GM12878 (cell line): ENCODE results near the gene PRKG1. TPM values are rescaled to one million over a fixed set of nuclear protein-coding genes. Genes with fewer than 3 reads are reported as not detected.

ENCODE experiments used
- ATAC-seq: fragments of 200-7000 bp; cut with Tn5 transposase; 3 replicates; pipeline ENCODE4 v1.9.1; 2020; ENCODE audit warnings: mild to moderate bottlenecking, moderate library complexity
- BruUV-seq: library from RNA; stranded (reverse); fragments of 400-500 nt; replicated peaks from 2 replicates; lab custom pipeline; 2021; lab: Mats Ljungman, UMichigan
- CTCF ChIA-PET: fragments of 300-600 bp; sonication (Branson Sonifier 250); formaldehyde crosslinking; extraction: SDS; loops from one replicate; lab custom pipeline; 2021; ENCODE audit warnings: inconsistent platforms; lab: Yijun Ruan, JAX
- POLR2A ChIA-PET: fragments of 350-600 bp; formaldehyde crosslinking; extraction: SDS; loops from one replicate; lab custom pipeline; 2021; ENCODE audit warnings: inconsistent platforms; lab: Charles Lee
- RAD21 ChIA-PET: fragments of 300-600 bp; sonication (Branson Sonifier 250); formaldehyde crosslinking; loops from one replicate; lab custom pipeline; 2023; ENCODE audit warnings: antibody characterized with exemption; ENCODE audit not compliant: unreplicated experiment; lab: Charles Lee
- SMC1A ChIA-PET: fragments of 300-600 bp; sonication (Branson Sonifier 250); formaldehyde crosslinking; loops from one replicate; lab custom pipeline; 2023; ENCODE audit not compliant: unreplicated experiment, uncharacterized antibody; lab: Charles Lee
- DNase-seq: peaks from one replicate; pipeline ENCODE4 v3.0.0-alpha.2; 2011; ENCODE audit warnings: low read depth, low spot score
- FAIRE-seq: peaks from 3 replicates; lab custom pipeline; 2011; peaks lifted over from hg19 to GRCh38; lab: Jason Lieb, UNC
- H2AFZ ChIP-seq: 2 replicates; pipeline ENCODE4 v1.6.0; 2011; ENCODE audit warnings: low read depth, low read length, control low read depth; ENCODE audit not compliant: control insufficient read depth
- H3K27ac ChIP-seq: 2 replicates; pipeline ENCODE4 v1.5.1; 2011; ENCODE audit warnings: control low read depth; ENCODE audit not compliant: control insufficient read depth, insufficient read depth
- H3K27me3 ChIP-seq, 2 experiments: replicated peaks in 1 of 2; 2 replicates each; pipeline versions ENCODE4 v1.6.0 to v1.6.1; 2011; ENCODE audit warnings: low read length in 1 of 2; ENCODE audit not compliant: control insufficient read depth in 2 of 2, insufficient read depth in 2 of 2
- H3K36me3 ChIP-seq, 2 experiments: 2 replicates each; pipeline ENCODE4 v1.5.1; 2011; ENCODE audit warnings: low read length in 1 of 2; ENCODE audit not compliant: control insufficient read depth in 2 of 2, insufficient read depth in 2 of 2
- H3K4me1 ChIP-seq: 2 replicates; pipeline ENCODE4 v1.6.1; 2011; ENCODE audit warnings: mild to moderate bottlenecking, low read length, moderate library complexity, mixed read lengths; ENCODE audit not compliant: control insufficient read depth, insufficient read depth
- H3K4me2 ChIP-seq: 2 replicates; pipeline ENCODE4 v1.6.0; 2011; ENCODE audit warnings: control low read depth; ENCODE audit not compliant: control insufficient read depth, insufficient read depth
- H3K4me3 ChIP-seq: fragments of 200-600 bp; sonication (generic); 2 replicates; pipeline ENCODE4 v1.5.1; 2016
- H3K79me2 ChIP-seq: 2 replicates; pipeline ENCODE4 v1.6.0; 2011; ENCODE audit warnings: low read length; ENCODE audit not compliant: control insufficient read depth, insufficient read depth
- H3K9ac ChIP-seq: 2 replicates; pipeline ENCODE4 v1.8.0; 2011; ENCODE audit warnings: low read length, control low read depth, mixed read lengths; ENCODE audit not compliant: control insufficient read depth, insufficient read depth
- H3K9me3 ChIP-seq: replicated peaks from 3 replicates; pipeline ENCODE4 v1.5.1; 2011; ENCODE audit warnings: mild to moderate bottlenecking, low read length; ENCODE audit not compliant: control insufficient read depth, insufficient read depth
- H4K20me1 ChIP-seq: 2 replicates; pipeline ENCODE4 v1.6.0; 2011; ENCODE audit not compliant: control insufficient read depth, insufficient read depth
- BCLAF1 ChIP-seq: fragments of 450-650 bp; IDR thresholded peaks from 2 replicates; pipeline ENCODE4 v1.6.1; 2017; ENCODE audit warnings: antibody characterized with exemption, mild to moderate bottlenecking, moderate library complexity
- FOS ChIP-seq: IDR thresholded peaks from 3 replicates; pipeline ENCODE4 v1.6.1; 2011; ENCODE audit warnings: borderline replicate concordance; ENCODE audit not compliant: insufficient read length; ENCODE audit errors: extremely low read depth
- IRF3 ChIP-seq: fragments of 450-650 bp; IDR thresholded peaks from 2 replicates; pipeline ENCODE4 v1.6.1; 2014; ENCODE audit warnings: mild to moderate bottlenecking
- MYC ChIP-seq: IDR thresholded peaks from 2 replicates; pipeline ENCODE4 v1.6.1; 2011; ENCODE audit warnings: mild to moderate bottlenecking, low read length, moderate library complexity, inconsistent platforms; ENCODE audit not compliant: insufficient read depth, insufficient replicate concordance, insufficient read length, severe bottlenecking
- POLR2AphosphoS2 ChIP-seq: IDR thresholded peaks from 2 replicates; pipeline ENCODE4 v1.6.1; 2011; ENCODE audit warnings: low read depth, mild to moderate bottlenecking, low read length, improper control_type of control experiment, moderate library complexity
- RAD21 ChIP-seq: IDR thresholded peaks from 2 replicates; pipeline ENCODE4 v1.6.1; 2011; ENCODE audit warnings: mild to moderate bottlenecking, low read depth, low read length, moderate library complexity; ENCODE audit not compliant: insufficient read depth
- RUNX3 ChIP-seq: IDR thresholded peaks from 2 replicates; pipeline ENCODE4 v1.6.1; 2012; ENCODE audit warnings: low read length, inconsistent platforms
- WRNIP1 ChIP-seq: IDR thresholded peaks from 2 replicates; pipeline ENCODE4 v1.6.1; 2011; ENCODE audit warnings: low read depth, low read length, improper control_type of control experiment, borderline replicate concordance
- YBX1 ChIP-seq: fragments of 450-650 bp; IDR thresholded peaks from 2 replicates; pipeline ENCODE4 v1.6.1; 2016; ENCODE audit warnings: antibody characterized with exemption
- ZBTB11 ChIP-seq: fragments of 450-650 bp; formaldehyde crosslinking; IDR thresholded peaks from 2 replicates; pipeline ENCODE4 v1.5.0; 2022; ENCODE audit warnings: mild to moderate bottlenecking, missing genetic modification characterization
- WGBS: methylation state at CpG from one replicate; pipeline ENCODE4 v1.1.6; 2016; ENCODE audit warnings: low lambda C conversion rate; ENCODE audit not compliant: insufficient replicate concordance, insufficient coverage; ENCODE audit errors: missing lambda C conversion rate; 5-methylcytosine and 5-hydroxymethylcytosine counted together
- in situ Hi-C: fragments of 300-500 bp; cut with MboI; formaldehyde crosslinking; loops from 9 replicates; pipeline ENCODE4 v1.14.3; 2018; ENCODE audit warnings: mixed read lengths
- intact Hi-C: fragments of 100-400 bp; cut with micrococcal nuclease; formaldehyde crosslinking; loops from one replicate; pipeline ENCODE4 v1.14.2; 2022; ENCODE audit not compliant: unreplicated experiment
- polyA plus RNA-seq, 11 experiments: library from polyadenylated mRNA; depleted of rRNA in 4 of 11; unstranded in 6 of 11; stranded (reverse) in 5 of 11; fragments of >200 nt; fragmentation: Nextera tagmentation in 4 of 11; fragmentation: Illumina TruSeq in 1 of 11; extraction: Ambion mirVana in 4 of 11; extraction: Trizol in 1 of 11; gene quantifications; 1 replicate in 1 of 11; 2 replicates in 10 of 11; pipeline versions ENCODE4 v1.2.1 to v1.2.3, GENCODE V29; 2011 to 2016; ENCODE audit warnings: inconsistent platforms in 2 of 11, missing spikeins in 2 of 11, low read depth in 1 of 11
- total RNA-seq, 4 experiments: library from RNA; depleted of rRNA in 3 of 4; stranded (reverse); fragments of >200 nt in 3 of 4; fragmentation: Illumina TruSeq in 1 of 4; extraction: Trizol in 1 of 4; gene quantifications; 2 replicates each; pipeline versions ENCODE4 v1.2.1 to v1.2.3, GENCODE V29; 2013 to 2021
- TF ChIP-seq, protein P1 (sequence below): fragments of 150-350 bp; IDR thresholded peaks from 2 replicates; pipeline ENCODE4 v1.6.1; 2014; ENCODE audit warnings: mild to moderate bottlenecking, low read depth, low read length
- TF ChIP-seq, protein P2 (sequence below): IDR thresholded peaks from 2 replicates; pipeline ENCODE4 v1.6.1; 2011; ENCODE audit warnings: mild to moderate bottlenecking, low read depth, low read length, moderate library complexity; ENCODE audit not compliant: insufficient replicate concordance

PRKG1 gene
- total and polyA plus RNA-seq, 10 of the 15 experiments (the other 5 are each of a cell fraction or from before 2014, with no cell fraction given): 0.04 to 0.05 TPM; not detected in 8

GRCh38 chr10:51106311-51106945 is 32.1 kb downstream of the PRKG1 start:
- no peak overlapping the region for H3K27ac ChIP-seq
- no peak for FAIRE-seq
- H3K9me3 ChIP-seq: no peaks in the 10 kb centered on the region
- no peak for DNase-seq
- in situ Hi-C loops: no loop called here
- no peaks in the 10 kb centered on the region for H3K4me1 ChIP-seq
- BruUV-seq: no TSS peak
- no peaks in the 10 kb centered on the region for H4K20me1 ChIP-seq
- ChIA-PET RAD21 (no interaction called here), SMC1A (no interaction called here), POLR2A (no interaction called here), CTCF (no interaction called here)
- no peak overlapping the region for H2AFZ ChIP-seq
- H3K4me3 ChIP-seq: no peak overlapping the region
- no peak for ATAC-seq
- no peaks in the 10 kb centered on the region for H3K79me2 ChIP-seq
- H3K27me3 ChIP-seq: no peaks in the 10 kb centered on the region
- intact Hi-C loops: no loop called here
- no peaks in the 10 kb centered on the region for H3K36me3 ChIP-seq
- WGBS: 20% methylated on average over 5 of the region's 5 CpGs
- no peak overlapping the region for H3K4me2 ChIP-seq
- no peak overlapping the region for H3K9ac ChIP-seq
- TF ChIP-seq POLR2AphosphoS2 (no peak), BCLAF1 (no peak), WRNIP1 (no peak), MYC (no peak), RUNX3 (no peak), FOS (no peak), ZBTB11 (CRISPR knock-in tag) (no peak), RAD21 (no peak), YBX1 (no peak), IRF3 (no peak)
- TF ChIP-seq, protein P1, sequence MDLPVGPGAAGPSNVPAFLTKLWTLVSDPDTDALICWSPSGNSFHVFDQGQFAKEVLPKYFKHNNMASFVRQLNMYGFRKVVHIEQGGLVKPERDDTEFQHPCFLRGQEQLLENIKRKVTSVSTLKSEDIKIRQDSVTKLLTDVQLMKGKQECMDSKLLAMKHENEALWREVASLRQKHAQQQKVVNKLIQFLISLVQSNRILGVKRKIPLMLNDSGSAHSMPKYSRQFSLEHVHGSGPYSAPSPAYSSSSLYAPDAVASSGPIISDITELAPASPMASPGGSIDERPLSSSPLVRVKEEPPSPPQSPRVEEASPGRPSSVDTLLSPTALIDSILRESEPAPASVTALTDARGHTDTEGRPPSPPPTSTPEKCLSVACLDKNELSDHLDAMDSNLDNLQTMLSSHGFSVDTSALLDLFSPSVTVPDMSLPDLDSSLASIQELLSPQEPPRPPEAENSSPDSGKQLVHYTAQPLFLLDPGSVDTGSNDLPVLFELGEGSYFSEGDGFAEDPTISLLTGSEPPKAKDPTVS: no peak
- TF ChIP-seq, protein P2, sequence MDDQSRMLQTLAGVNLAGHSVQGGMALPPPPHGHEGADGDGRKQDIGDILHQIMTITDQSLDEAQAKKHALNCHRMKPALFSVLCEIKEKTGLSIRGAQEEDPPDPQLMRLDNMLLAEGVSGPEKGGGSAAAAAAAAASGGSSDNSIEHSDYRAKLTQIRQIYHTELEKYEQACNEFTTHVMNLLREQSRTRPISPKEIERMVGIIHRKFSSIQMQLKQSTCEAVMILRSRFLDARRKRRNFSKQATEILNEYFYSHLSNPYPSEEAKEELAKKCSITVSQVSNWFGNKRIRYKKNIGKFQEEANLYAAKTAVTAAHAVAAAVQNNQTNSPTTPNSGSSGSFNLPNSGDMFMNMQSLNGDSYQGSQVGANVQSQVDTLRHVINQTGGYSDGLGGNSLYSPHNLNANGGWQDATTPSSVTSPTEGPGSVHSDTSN: no peak
